Tibial artery (tissue), 4 donors: Measurements from ENCODE around the gene OSCP1.

Experiments
- DNase-seq, 2 donors: peaks; one replicate each; pipeline ENCODE4 v3.0.0-alpha.2; 2019
- H3K27ac ChIP-seq, 2 donors: fragments of 200-600 bp; sonication (generic) in 1 of 2; 1 replicate in 1 of 2; 2 replicates in 1 of 2; pipeline ENCODE4 v1.5.1; 2018 to 2019; ENCODE audit warnings: mild to moderate bottlenecking in 1 of 2
- H3K27me3 ChIP-seq, 2 donors: fragments of 200-600 bp; sonication (generic) in 1 of 2; one replicate each; pipeline versions ENCODE4 v1.5.1 to v1.6.0; 2016 to 2019
- H3K36me3 ChIP-seq, 3 donors: fragments of 200-600 bp; sonication (generic) in 2 of 3; one replicate each; pipeline ENCODE4 v1.5.1; 2016 to 2019; ENCODE audit warnings: mild to moderate bottlenecking in 2 of 3
- H3K4me1 ChIP-seq, 4 donors: fragments of 200-600 bp; sonication (generic) in 2 of 4; 1 replicate in 3 of 4; 2 replicates in 1 of 4; pipeline ENCODE4 v1.5.1; 2016 to 2019
- H3K4me3 ChIP-seq, 2 donors: fragments of 200-600 bp; sonication (generic) in 1 of 2; 1 replicate in 1 of 2; 2 replicates in 1 of 2; pipeline ENCODE4 v1.5.1; 2018 to 2019; ENCODE audit warnings: mild to moderate bottlenecking in 2 of 2
- H3K9me3 ChIP-seq, 3 donors: fragments of 200-600 bp; sonication (generic) in 1 of 3; one replicate each; pipeline ENCODE4 v1.5.1; 2016 to 2019
- intact Hi-C: fragments of 100-400 bp; cut with DNase I; formaldehyde crosslinking; loops from one replicate; pipeline ENCODE4 v1.15.0; 2023; ENCODE audit warnings: low total_unique reads
- TF ChIP-seq, protein P1 (sequence below), 2 experiments: fragments of 200-600 bp in 1 of 2; fragments of 450-650 bp in 1 of 2; IDR thresholded peaks; one replicate each; pipeline ENCODE4 v1.5.1; 2017 to 2019; ENCODE audit warnings: antibody characterized with exemption in 2 of 2, mild to moderate bottlenecking in 1 of 2, moderate library complexity in 1 of 2

Gene OSCP1

GRCh38 chr1:36447450-36447849, 2.8 kb downstream of the OSCP1 start:
- Histone ChIP-seq H3K4me3 (no peak overlapping the region), H3K36me3 (no peaks in the 10 kb centered on the region), H3K4me1 (peaks cover 0 to 13% (median 4%) of the 10 kb centered on the region in 4 donors), H3K9me3 (no peaks in the 10 kb centered on the region), H3K27ac (no peak overlapping the region), H3K27me3 (no peaks in the 10 kb centered on the region)
- TF ChIP-seq, protein P1, sequence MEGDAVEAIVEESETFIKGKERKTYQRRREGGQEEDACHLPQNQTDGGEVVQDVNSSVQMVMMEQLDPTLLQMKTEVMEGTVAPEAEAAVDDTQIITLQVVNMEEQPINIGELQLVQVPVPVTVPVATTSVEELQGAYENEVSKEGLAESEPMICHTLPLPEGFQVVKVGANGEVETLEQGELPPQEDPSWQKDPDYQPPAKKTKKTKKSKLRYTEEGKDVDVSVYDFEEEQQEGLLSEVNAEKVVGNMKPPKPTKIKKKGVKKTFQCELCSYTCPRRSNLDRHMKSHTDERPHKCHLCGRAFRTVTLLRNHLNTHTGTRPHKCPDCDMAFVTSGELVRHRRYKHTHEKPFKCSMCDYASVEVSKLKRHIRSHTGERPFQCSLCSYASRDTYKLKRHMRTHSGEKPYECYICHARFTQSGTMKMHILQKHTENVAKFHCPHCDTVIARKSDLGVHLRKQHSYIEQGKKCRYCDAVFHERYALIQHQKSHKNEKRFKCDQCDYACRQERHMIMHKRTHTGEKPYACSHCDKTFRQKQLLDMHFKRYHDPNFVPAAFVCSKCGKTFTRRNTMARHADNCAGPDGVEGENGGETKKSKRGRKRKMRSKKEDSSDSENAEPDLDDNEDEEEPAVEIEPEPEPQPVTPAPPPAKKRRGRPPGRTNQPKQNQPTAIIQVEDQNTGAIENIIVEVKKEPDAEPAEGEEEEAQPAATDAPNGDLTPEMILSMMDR (IDR thresholded peaks at IDR 0.05), result no peak
- intact Hi-C loops, result no loop called here
- no peak for DNase-seq

DNA sequence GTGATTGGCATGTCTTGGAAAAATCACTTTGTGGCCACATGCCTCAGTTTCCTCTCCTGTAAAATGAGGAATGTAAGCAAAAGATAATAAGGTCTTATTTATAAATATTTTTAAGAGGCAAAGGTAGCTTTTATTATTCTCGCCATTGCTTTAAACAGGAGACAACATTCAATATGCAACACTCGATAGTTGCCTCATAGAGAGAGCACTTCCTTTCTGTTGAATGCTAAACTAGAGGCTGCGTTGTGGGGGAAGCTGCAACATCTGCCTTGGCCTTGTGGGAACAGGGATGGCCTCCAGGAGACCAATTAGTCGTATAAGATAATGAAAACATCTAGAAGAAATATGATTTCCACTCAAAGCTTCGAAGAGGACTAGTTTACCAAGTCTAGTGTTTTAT, 3.5 kb downstream of the OSCP1 start:
- no peaks in the 10 kb centered on the region for H3K9me3 ChIP-seq
- H3K4me1 ChIP-seq, result peaks cover 0 to 13% (median 4%) of the 10 kb centered on the region in 4 donors
- H3K4me3 ChIP-seq, result no peak overlapping the region
- TF ChIP-seq, protein P1 (IDR thresholded peaks at IDR 0.05), result no peak
- intact Hi-C loops, result no loop called here
- no peaks in the 10 kb centered on the region for H3K27me3 ChIP-seq
- H3K27ac ChIP-seq, result no peak overlapping the region
- no peaks in the 10 kb centered on the region for H3K36me3 ChIP-seq
- DNase-seq, result no peak

DNA sequence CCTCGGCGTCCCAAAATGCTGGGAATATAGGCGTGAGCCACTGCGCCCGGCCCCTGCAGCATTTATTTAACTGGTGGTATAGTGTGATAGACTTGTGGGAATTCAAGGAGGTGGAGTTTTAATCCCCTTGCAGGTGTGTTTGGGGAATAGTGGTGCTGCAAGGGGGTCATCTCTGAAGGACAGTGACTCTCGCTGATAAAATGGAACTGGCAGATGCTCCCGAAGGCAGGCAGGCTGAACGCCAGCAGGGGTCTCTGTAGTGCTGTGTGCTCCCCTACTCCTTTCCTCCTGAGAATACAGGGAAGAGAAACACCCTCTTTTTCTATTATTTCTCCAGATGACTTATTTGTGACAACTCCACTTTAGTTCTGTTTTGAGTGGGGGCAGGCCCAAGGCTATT, 4.0 kb downstream of the OSCP1 start:
- no peak for DNase-seq
- no peaks in the 10 kb centered on the region for H3K27me3 ChIP-seq
- intact Hi-C loops, result no loop called here
- H3K9me3 ChIP-seq, result no peaks in the 10 kb centered on the region
- H3K36me3 ChIP-seq, result no peaks in the 10 kb centered on the region
- TF ChIP-seq, protein P1 (IDR thresholded peaks at IDR 0.05), result no peak
- H3K27ac ChIP-seq, result no peak overlapping the region
- H3K4me3 ChIP-seq, result no peak overlapping the region
- H3K4me1 ChIP-seq, result peaks cover 0 to 13% (median 4%) of the 10 kb centered on the region in 4 donors

- Histone ChIP-seq H3K27me3 (no peaks in the 10 kb centered on the region), H3K36me3 (peaks cover 0 to 9% (median 0%) of the 10 kb centered on the region in 3 donors), H3K27ac (no peak overlapping the region), H3K4me3 (no peak overlapping the region), H3K4me1 (no peaks in the 10 kb centered on the region), H3K9me3 (no peaks in the 10 kb centered on the region)
- intact Hi-C loops, result no loop called here
- TF ChIP-seq, protein P1 (IDR thresholded peaks at IDR 0.05), result no peak
- DNase-seq, result no peak
Observed at GRCh38 chr1:36443297-36443696, 7.0 kb downstream of the OSCP1 start.

DNA sequence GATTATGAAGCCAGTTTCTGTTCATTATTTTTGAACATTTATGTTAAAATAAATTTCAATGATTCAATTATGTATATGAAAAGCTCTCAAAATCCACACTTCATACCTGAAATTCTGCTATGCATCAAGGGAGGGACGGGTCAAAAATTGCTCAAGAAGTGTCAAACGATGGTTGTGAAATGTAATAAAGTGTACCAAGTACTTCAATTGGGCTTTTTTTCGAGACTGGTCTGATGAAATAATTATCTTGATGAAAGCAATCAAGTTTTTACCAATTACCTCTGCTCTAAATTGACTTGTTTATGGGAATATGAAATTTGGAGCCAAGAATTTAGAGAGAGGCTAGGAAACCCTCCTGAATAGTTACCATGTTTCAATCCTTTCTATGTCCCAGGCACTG, 7.9 kb downstream of the OSCP1 start:
- no peak overlapping the region for H3K4me3 ChIP-seq
- peaks cover 0 to 17% (median 6%) of the 10 kb centered on the region in 3 donors for H3K36me3 ChIP-seq
- H3K27me3 ChIP-seq, result no peaks in the 10 kb centered on the region
- intact Hi-C loops, result no loop called here
- DNase-seq, result no peak
- H3K27ac ChIP-seq, result no peak overlapping the region
- H3K9me3 ChIP-seq, result no peaks in the 10 kb centered on the region
- TF ChIP-seq, protein P1 (IDR thresholded peaks at IDR 0.05), result no peak
- no peaks in the 10 kb centered on the region for H3K4me1 ChIP-seq

DNA sequence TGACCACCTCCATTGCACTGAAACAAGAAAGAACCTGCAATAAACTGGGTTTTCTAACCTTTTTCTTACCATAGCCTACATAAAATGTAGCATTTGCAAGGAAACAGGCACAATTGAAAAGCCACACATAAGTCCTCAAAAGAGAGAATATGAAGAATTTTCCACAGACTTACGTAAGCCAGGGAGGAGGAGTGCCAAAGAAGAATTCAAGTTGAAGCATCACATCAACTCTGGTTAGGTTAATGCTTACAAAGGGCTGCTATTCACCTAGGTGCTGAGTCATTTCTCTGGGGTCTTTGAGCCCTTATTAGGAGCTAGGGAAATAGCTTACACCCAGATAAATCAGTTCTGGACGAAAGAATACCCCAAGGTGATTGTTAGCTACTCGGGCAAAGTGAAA, 9.6 kb downstream of the OSCP1 start:
- intact Hi-C loops, result no loop called here
- no peak overlapping the region for H3K27ac ChIP-seq
- no peaks in the 10 kb centered on the region for H3K4me1 ChIP-seq
- no peaks in the 10 kb centered on the region for H3K9me3 ChIP-seq
- peaks cover 0 to 17% (median 11%) of the 10 kb centered on the region in 3 donors for H3K36me3 ChIP-seq
- no peak overlapping the region for H3K4me3 ChIP-seq
- TF ChIP-seq, protein P1 (IDR thresholded peaks at IDR 0.05), result no peak
- no peaks in the 10 kb centered on the region for H3K27me3 ChIP-seq
- DNase-seq, result no peak
